Body of pancreas (tissue), 4 donors: ENCODE measurements around the gene CPNE7. TPM values are rescaled to one million over a fixed set of nuclear protein-coding genes. Genes with fewer than 3 reads are reported as not detected.

ENCODE experiments used
- ATAC-seq: fragments of 150-250 bp; one replicate; pipeline ENCODE4 v1.9.1; 2016
- DNase-seq, 4 donors: peaks; one replicate each; pipeline ENCODE4 v3.0.0-alpha.2; 2019
- H3K27ac ChIP-seq, 4 donors: fragments of 200-600 bp; sonication (generic); 1 replicate in 3 of 4; 2 replicates in 1 of 4; pipeline versions ENCODE4 v1.5.1 to v1.6.1; 2016 to 2019; ENCODE audit warnings: mild to moderate bottlenecking in 1 of 4, mixed read lengths in 1 of 4, moderate library complexity in 1 of 4
- H3K27me3 ChIP-seq, 2 donors: fragments of 200-600 bp; sonication (generic); one replicate each; pipeline ENCODE4 v1.6.0; 2016; ENCODE audit warnings: mild to moderate bottlenecking in 1 of 2
- H3K36me3 ChIP-seq, 2 donors: fragments of 200-600 bp; sonication (generic); replicated peaks in 1 of 2; 2 replicates each; pipeline ENCODE4 v1.5.1; 2016; ENCODE audit warnings: low read depth in 2 of 2; ENCODE audit not compliant: insufficient read depth in 1 of 2
- H3K4me1 ChIP-seq: fragments of 200-600 bp; sonication (generic); one replicate; pipeline ENCODE4 v1.6.0; 2016
- H3K4me3 ChIP-seq, 2 donors: fragments of 200-600 bp; sonication (generic); 1 replicate in 1 of 2; 2 replicates in 1 of 2; pipeline ENCODE4 v1.5.1; 2016 to 2019
- H3K9me3 ChIP-seq, 3 donors: fragments of 200-600 bp; sonication (generic); 1 replicate in 2 of 3; 2 replicates in 1 of 3; pipeline ENCODE4 v1.5.1; 2016
- CTCF ChIP-seq, 7 experiments: fragments of 450-650 bp in 4 of 7; fragments of 200-600 bp in 3 of 7; sonication (generic) in 3 of 7; IDR thresholded peaks; one replicate each; pipeline ENCODE4 v1.5.1; 2016 to 2019; ENCODE audit warnings: antibody characterized with exemption in 7 of 7
- POLR2A ChIP-seq, 3 donors: fragments of 450-650 bp; IDR thresholded peaks; one replicate each; pipeline ENCODE4 v1.6.1; 2016; ENCODE audit warnings: antibody characterized with exemption in 3 of 3, mild to moderate bottlenecking in 2 of 3
- WGBS, 2 donors: methylation state at CpG; one replicate each; pipeline ENCODE4 v1.1.5; 2017; 5-methylcytosine and 5-hydroxymethylcytosine counted together
- intact Hi-C: fragments of 100-400 bp; cut with DNase I; formaldehyde crosslinking; loops from one replicate; pipeline ENCODE4 v1.15.1; 2023
- total RNA-seq, 2 donors: library from RNA; depleted of rRNA; stranded (reverse); fragments of >200 nt; gene quantifications; one replicate each; pipeline ENCODE4 v1.1.0, GENCODE V29; 2016

The CPNE7 gene
- total RNA-seq, 2 donors from 2014 or later, result 2.1 TPM; not detected in 1

DNA sequence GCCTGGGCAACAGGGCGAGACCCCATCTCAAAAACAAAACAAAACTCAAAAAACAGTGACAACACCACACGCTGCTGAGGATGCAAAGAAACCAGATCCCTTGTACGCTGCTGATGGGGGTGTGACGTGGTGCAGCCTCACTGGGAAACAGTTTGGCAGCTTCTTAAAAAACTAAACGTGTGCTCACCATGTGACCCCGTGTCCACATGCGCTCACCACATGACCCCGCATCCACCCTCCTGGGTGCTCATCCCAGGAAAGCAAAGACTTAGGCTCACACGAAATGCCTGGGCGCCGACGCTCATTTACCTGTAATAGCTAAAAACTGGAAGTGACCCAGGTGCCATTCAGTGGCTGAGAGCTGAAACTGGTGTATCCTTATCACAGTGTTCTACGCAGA lies 35.0 kb upstream of the CPNE7 start:
- H3K27ac ChIP-seq, result no peak overlapping the region
- DNase-seq, result no peak
- H3K4me1 ChIP-seq, result no peaks in the 10 kb centered on the region
- no peak overlapping the region for H3K4me3 ChIP-seq
- H3K36me3 ChIP-seq, result peaks cover 4 to 15% of the 10 kb centered on the region in 2 donors
- TF ChIP-seq POLR2A (IDR thresholded peaks at IDR 0.05) (no peak), CTCF (IDR thresholded peaks at IDR 0.05) (no peak)
- intact Hi-C loops, result no loop called here
- 75 to 92% methylated on average over 13 of the region's 13 CpGs for WGBS, 2 donors
- no peaks in the 10 kb centered on the region for H3K9me3 ChIP-seq
- H3K27me3 ChIP-seq, result no peaks in the 10 kb centered on the region
- ATAC-seq, result no peak

DNA sequence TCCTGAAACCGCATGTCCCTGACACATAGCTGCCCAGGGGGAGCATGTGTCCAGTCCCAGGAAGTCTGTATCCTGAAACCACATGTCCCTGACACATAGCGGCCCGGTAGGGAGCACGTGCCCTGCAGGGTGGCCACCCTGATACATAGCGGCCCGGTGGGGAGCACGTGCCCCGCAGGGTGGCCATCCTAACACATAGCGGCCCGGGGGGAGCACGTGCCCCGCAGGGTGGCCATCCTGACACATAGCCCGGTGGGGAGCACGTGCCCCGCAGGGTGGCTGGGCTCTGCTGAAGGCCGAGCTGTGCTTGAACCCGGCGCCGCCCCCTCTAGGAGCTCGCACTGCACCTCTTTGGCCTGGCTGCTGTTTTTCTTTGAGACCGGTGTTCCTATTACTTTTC lies 33.8 kb upstream of the CPNE7 start:
- no peak for DNase-seq
- Histone ChIP-seq H3K9me3 (no peaks in the 10 kb centered on the region), H3K36me3 (peaks cover 3 to 15% of the 10 kb centered on the region in 2 donors), H3K4me3 (no peak overlapping the region), H3K4me1 (no peaks in the 10 kb centered on the region), H3K27ac (no peak overlapping the region), H3K27me3 (no peaks in the 10 kb centered on the region)
- ATAC-seq, result no peak
- intact Hi-C loops, result no loop called here
- TF ChIP-seq POLR2A (IDR thresholded peaks at IDR 0.05) (no peak), CTCF (IDR thresholded peaks at IDR 0.05) (no peak)
- 91 to 94% methylated on average over 4 to 21 of the region's 21 CpGs for WGBS, 2 donors

- Histone ChIP-seq H3K4me3 (no peak overlapping the region), H3K4me1 (no peaks in the 10 kb centered on the region), H3K27ac (no peak overlapping the region), H3K27me3 (no peaks in the 10 kb centered on the region), H3K36me3 (no peaks in the 10 kb centered on the region), H3K9me3 (no peaks in the 10 kb centered on the region)
- DNase-seq (no peak), ATAC-seq (no peak)
- 79 to 92% methylated on average over 5 to 11 of the region's 11 CpGs for WGBS, 2 donors
- intact Hi-C loops, result no loop called here
- TF ChIP-seq CTCF (IDR thresholded peaks at IDR 0.05) (no peak), POLR2A (IDR thresholded peaks at IDR 0.05) (no peak)
These were observed 31.4 kb upstream of the CPNE7 start for GRCh38 chr16:89544113-89544512.

DNA sequence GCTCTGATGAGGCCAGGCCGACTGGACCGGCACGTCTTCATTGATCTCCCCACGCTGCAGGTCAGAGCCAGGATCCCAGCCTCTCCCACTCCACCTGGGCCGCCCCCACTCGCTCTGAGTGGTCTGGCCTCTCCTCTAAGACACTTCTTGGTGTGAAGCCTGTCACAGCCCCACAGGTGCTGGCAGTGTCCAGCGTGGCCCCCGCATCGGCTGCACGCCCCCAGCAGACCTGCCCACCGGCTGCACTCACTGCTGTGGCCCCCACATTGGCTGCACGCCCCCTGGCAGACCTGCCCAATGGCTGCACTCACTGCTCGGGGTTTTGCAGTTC lies 30.9 kb upstream of the CPNE7 start:
- DNase-seq, result no peak
- Histone ChIP-seq H3K36me3 (no peaks in the 10 kb centered on the region), H3K4me3 (no peak overlapping the region), H3K4me1 (no peaks in the 10 kb centered on the region), H3K9me3 (no peaks in the 10 kb centered on the region), H3K27me3 (no peaks in the 10 kb centered on the region), H3K27ac (no peak overlapping the region)
- 88 to 93% methylated on average over 9 to 13 of the region's 13 CpGs for WGBS, 2 donors
- no peak for ATAC-seq
- intact Hi-C loops, result no loop called here
- TF ChIP-seq POLR2A (IDR thresholded peaks at IDR 0.05) (no peak), CTCF (IDR thresholded peaks at IDR 0.05) (no peak)

GRCh38 chr16:89545044-89545830 lies 30.3 kb upstream of the CPNE7 start:
- Histone ChIP-seq H3K4me3 (no peak overlapping the region), H3K36me3 (no peaks in the 10 kb centered on the region), H3K27ac (no peak overlapping the region), H3K9me3 (no peaks in the 10 kb centered on the region), H3K4me1 (no peaks in the 10 kb centered on the region), H3K27me3 (no peaks in the 10 kb centered on the region)
- ATAC-seq (no peak), DNase-seq (no peak)
- no peak for TF ChIP-seq POLR2A (IDR thresholded peaks at IDR 0.05)
- no peak for TF ChIP-seq CTCF (IDR thresholded peaks at IDR 0.05)
- 88 to 92% methylated on average over 13 to 17 of the region's 17 CpGs for WGBS, 2 donors
- intact Hi-C loops, result no loop called here
